HFF-Myc (cell line): ENCODE measurements around the gene COPS9.

Source experiments
- DNase-seq: peaks from one replicate; pipeline ENCODE4 v3.0.0-alpha.2; 2011; ENCODE audit warnings: low read depth; ENCODE audit errors: extremely low read depth
- H3K4me3 ChIP-seq: replicated peaks from 2 replicates; pipeline ENCODE4 v1.5.1; 2011; ENCODE audit warnings: low read depth, mild to moderate bottlenecking, control low read depth, low read length
- CTCF ChIP-seq: IDR thresholded peaks from 2 replicates; pipeline ENCODE4 v1.5.1; 2012; ENCODE audit warnings: mild to moderate bottlenecking, low read depth, low read length, control low read depth; ENCODE audit errors: missing control alignments

Gene COPS9

GRCh38 chr2:240179941-240180666 lies 44.0 kb upstream of the COPS9 start:
- no peak overlapping the region for H3K4me3 ChIP-seq
- no peak for DNase-seq
- no peak for TF ChIP-seq CTCF

- DNase-seq = no peak
- TF ChIP-seq CTCF = no peak
- H3K4me3 ChIP-seq = no peak overlapping the region
Observed at GRCh38 chr2:240179186-240179815, 43.2 kb upstream of the COPS9 start.

GRCh38 chr2:240178564-240178963 lies 42.5 kb upstream of the COPS9 start:
- no peak for DNase-seq
- no peak overlapping the region for H3K4me3 ChIP-seq
- no peak for TF ChIP-seq CTCF

- no peak for TF ChIP-seq CTCF
- H3K4me3 ChIP-seq = no peak overlapping the region
- no peak for DNase-seq
Observed at GRCh38 chr2:240174496-240174895, 38.4 kb upstream of the COPS9 start.

- DNase-seq = no peak
- TF ChIP-seq CTCF = no peak
- H3K4me3 ChIP-seq = no peak overlapping the region
Observed at GRCh38 chr2:240172071-240172895, 36.2 kb upstream of the COPS9 start.

GRCh38 chr2:240170883-240171282 lies 34.8 kb upstream of the COPS9 start:
- no peak for DNase-seq

More at GRCh38 chr2:240170883-240171282, 34.8 kb upstream of the COPS9 start:
- no peak for TF ChIP-seq CTCF
- H3K4me3 ChIP-seq = no peak overlapping the region
